Kidney (tissue), 14 donors: Measurements from ENCODE around the gene APBB2. TPM values are rescaled to one million over a fixed set of nuclear protein-coding genes. Genes with fewer than 3 reads are reported as not detected.

Experiments
- DNase-seq, 5 donors: peaks; one replicate each; pipeline ENCODE4 v3.0.0-alpha.2; 2013 to 2020
- FAIRE-seq: peaks from 2 replicates; lab custom pipeline; 2012; peaks lifted over from hg19 to GRCh38; lab: Jason Lieb, UNC
- H3K27ac ChIP-seq, 2 donors: one replicate each; pipeline ENCODE4 v1.7.0; 2013; ENCODE audit warnings: low read depth in 2 of 2, low read length in 2 of 2, inconsistent platforms in 1 of 2
- H3K27me3 ChIP-seq: one replicate; pipeline ENCODE4 v1.7.1; 2013; ENCODE audit warnings: low read length, inconsistent platforms; ENCODE audit not compliant: control insufficient read depth, insufficient read depth
- H3K36me3 ChIP-seq, 3 donors: one replicate each; pipeline versions ENCODE4 v1.7.0 to v1.7.1; 2013; ENCODE audit warnings: low read length in 3 of 3, control low read depth in 1 of 3, inconsistent platforms in 1 of 3; ENCODE audit not compliant: insufficient read depth in 3 of 3, control insufficient read depth in 2 of 3
- H3K4me1 ChIP-seq, 3 donors: one replicate each; pipeline versions ENCODE4 v1.7.0 to v1.7.1; 2013; ENCODE audit warnings: low read length in 3 of 3, inconsistent platforms in 1 of 3, low read depth in 1 of 3; ENCODE audit not compliant: control insufficient read depth in 2 of 3, insufficient read depth in 2 of 3
- H3K4me3 ChIP-seq, 3 donors: one replicate each; pipeline versions ENCODE4 v1.7.0 to v1.8.1; 2013; ENCODE audit warnings: low read length in 3 of 3, control low read depth in 1 of 3, inconsistent platforms in 1 of 3
- H3K9ac ChIP-seq, 3 donors: one replicate each; pipeline versions ENCODE4 v1.7.0 to v1.7.1; 2013; ENCODE audit warnings: low read length in 3 of 3, control low read depth in 1 of 3, inconsistent platforms in 1 of 3
- H3K9me3 ChIP-seq, 3 donors: one replicate each; pipeline versions ENCODE4 v1.7.0 to v1.7.1; 2013; ENCODE audit warnings: low read length in 3 of 3, control low read depth in 1 of 3, inconsistent platforms in 1 of 3; ENCODE audit not compliant: control insufficient read depth in 2 of 3, insufficient read depth in 1 of 3
- CTCF ChIP-seq: IDR thresholded peaks from 3 replicates; pipeline ENCODE4 v1.5.1; 2012; ENCODE audit warnings: mild to moderate bottlenecking, moderate library complexity, borderline replicate concordance; ENCODE audit not compliant: insufficient read depth; ENCODE audit errors: extremely low read depth
- intact Hi-C: fragments of 100-400 bp; cut with DNase I; formaldehyde crosslinking; loops from one replicate; pipeline ENCODE4 v1.11.1; 2022
- polyA plus RNA-seq: library from polyadenylated mRNA; stranded (reverse); fragments of 350-450 nt; fragmentation: Illumina TruSeq; extraction: RNeasy Lipid Tissue Mini Kit (QIAGEN cat#74804); gene quantifications from one replicate; pipeline ENCODE4 v1.2.3, GENCODE V29; 2014; ENCODE audit warnings: low read depth, low replicate concordance; ENCODE audit not compliant: insufficient read depth
- total RNA-seq: library from RNA; stranded (reverse); fragmentation: NEBNext Ultra II Directional; extraction: Animal tissue kit (Norgen Biotek cat#: 25700); gene quantifications from one replicate; pipeline ENCODE4 v1.2.1, GENCODE V29; 2021
- donor health status: control.
- donor health status: control.
- donor health status: control.
- donor health status: control.
- donor health status: control.
- donor health status: DM: yes; HTN: yes; CAD: no.
- donor health status: Normal renal cell carcinoma (clear cell type).

APBB2 gene
- total and polyA plus RNA-seq, 2 donors from 2014 or later = 13.4 to 65.6 TPM

- Histone ChIP-seq H3K36me3 (no peaks in the 10 kb centered on the region), H3K27ac (no peak overlapping the region), H3K4me3 (no peak overlapping the region), H3K4me1 (no peaks in the 10 kb centered on the region), H3K27me3 (no peaks in the 10 kb centered on the region), H3K9ac (no peak overlapping the region), H3K9me3 (no peaks in the 10 kb centered on the region)
- FAIRE-seq (no peak), DNase-seq (no peak)
- no peak for TF ChIP-seq CTCF
- intact Hi-C loops = loop anchor here (5.0 kb wide), 1 partner anchor 234 kb away; the partner anchor contains the start of gene APBB2
Measured at GRCh38 chr4:40978548-40978947, 235.8 kb downstream of the APBB2 start.

- no peak overlapping the region for H3K9ac ChIP-seq
- H3K36me3 ChIP-seq = no peaks in the 10 kb centered on the region
- FAIRE-seq (peak; percentile 95), DNase-seq (peak in 3 of 5 donors; percentile 32 to 85 (median 83))
- intact Hi-C loops = loop anchor here (5.0 kb wide), 1 partner anchor 236 kb away; the partner anchor contains the start of gene APBB2
- H3K27me3 ChIP-seq = no peaks in the 10 kb centered on the region
- TF ChIP-seq CTCF = peak; percentile 66
- no peaks in the 10 kb centered on the region for H3K4me1 ChIP-seq
- no peaks in the 10 kb centered on the region for H3K9me3 ChIP-seq
- H3K4me3 ChIP-seq = no peak overlapping the region
- no peak overlapping the region for H3K27ac ChIP-seq
Measured at GRCh38 chr4:40976343-40976742, 238.0 kb downstream of the APBB2 start.

- FAIRE-seq (no peak), DNase-seq (no peak)
- no peak overlapping the region for H3K9ac ChIP-seq
- H3K4me3 ChIP-seq = no peak overlapping the region
- H3K4me1 ChIP-seq = no peaks in the 10 kb centered on the region
- H3K27me3 ChIP-seq = no peaks in the 10 kb centered on the region
- no peak overlapping the region for H3K27ac ChIP-seq
- TF ChIP-seq CTCF = no peak
- intact Hi-C loops = no loop called here
- H3K9me3 ChIP-seq = no peaks in the 10 kb centered on the region
- no peaks in the 10 kb centered on the region for H3K36me3 ChIP-seq
Measured at GRCh38 chr4:40972722-40973121, 241.6 kb downstream of the APBB2 start.

- FAIRE-seq (no peak), DNase-seq (no peak)
- no peaks in the 10 kb centered on the region for H3K27me3 ChIP-seq
- intact Hi-C loops = no loop called here
- no peaks in the 10 kb centered on the region for H3K4me1 ChIP-seq
- H3K27ac ChIP-seq = no peak overlapping the region
- no peaks in the 10 kb centered on the region for H3K9me3 ChIP-seq
- no peak overlapping the region for H3K4me3 ChIP-seq
- H3K36me3 ChIP-seq = no peaks in the 10 kb centered on the region
- H3K9ac ChIP-seq = no peak overlapping the region
- TF ChIP-seq CTCF = no peak
Measured at GRCh38 chr4:40971338-40971737, 243.0 kb downstream of the APBB2 start.
